Measurements from ENCODE around the gene CLDN19. TPM values are rescaled to one million over a fixed set of nuclear protein-coding genes. Genes with fewer than 3 reads are reported as not detected.

The CLDN19 gene
- total and polyA plus RNA-seq, 2 of the 8 experiments (the other 6 are each of a cell fraction or from before 2014, with no cell fraction given) = 9.7 to 17.2 TPM

GRCh38 chr1:42743317-42744147 lies 3.5 kb upstream of the CLDN19 start:
- peaks cover 3 to 11% (median 4%) of the 10 kb centered on the region in 4 experiments; a peak in 7 of 8 replicates for H3K36me3 ChIP-seq (ENCODE audit: control insufficient read depth in 2 of 4, insufficient read depth in 4 of 4, low read length in 3 of 4)
- no peaks in the 10 kb centered on the region for H3K79me2 ChIP-seq (ENCODE audit: control insufficient read depth in 1 of 2, insufficient read depth in 2 of 2, low read length in 2 of 2)
- no peaks in the 10 kb centered on the region for H3K27me3 ChIP-seq (replicated peaks in 1 of 4; ENCODE audit: control insufficient read depth in 3 of 4, extremely low read depth in 1 of 4, insufficient read depth in 3 of 4, low read length in 3 of 4)
- H4K91ac ChIP-seq (replicated peaks; ENCODE audit: insufficient read length, low read length) = peak overlapping the region; percentile 20
- H2BK20ac ChIP-seq (ENCODE audit: low read length) = no peak overlapping the region
- H2BK120ac ChIP-seq (replicated peaks; ENCODE audit: low read depth, low read length) = no peak overlapping the region
- no peak overlapping the region for H2AK5ac ChIP-seq (ENCODE audit: low read depth, low read length)
- H2AFZ ChIP-seq (ENCODE audit: low read length) = no peak overlapping the region
- no peaks in the 10 kb centered on the region for H3K9me3 ChIP-seq (ENCODE audit: insufficient read depth in 2 of 2, low read depth in 1 of 2, low read length in 1 of 2)
- H3K56ac ChIP-seq (replicated peaks; ENCODE audit: insufficient read length, low read depth, low read length) = no peak overlapping the region
- 0 out of 2 replicates have a peak overlapping the region, but pooled peaks have one; percentile 6 for H4K8ac ChIP-seq (ENCODE audit: extremely low read depth, insufficient read depth, low read length)
- no peak overlapping the region for H4K5ac ChIP-seq (ENCODE audit: insufficient read length, low read depth, low read length)
- no peak overlapping the region for H3K23ac ChIP-seq (ENCODE audit: insufficient read length)
- 0 out of 2 replicates have a peak overlapping the region, but pooled peaks have one; percentile 70 for H2BK12ac ChIP-seq (ENCODE audit: low read depth, low read length)
- H3K23me2 ChIP-seq (ENCODE audit: low read depth, low read length) = peaks cover 5% of the 10 kb centered on the region; the same call in 1 of the 2 replicates
- peaks cover 0 to 2% of the 10 kb centered on the region in 2 experiments for H4K20me1 ChIP-seq (replicated peaks in 1 of 2; ENCODE audit: control insufficient read depth in 1 of 2, insufficient read depth in 2 of 2, low read length in 2 of 2)
- H3K4ac ChIP-seq (replicated peaks; ENCODE audit: insufficient read length, low read depth, low read length) = no peak overlapping the region
- H3K4me1 ChIP-seq (replicated peaks in 1 of 4; ENCODE audit: control insufficient read depth in 3 of 4, insufficient read depth in 4 of 4, low read length in 3 of 4) = peaks cover 0 to 35% (median 28%) of the 10 kb centered on the region in 4 experiments; a peak in 6 of 7 replicates
- DNase-seq (ENCODE audit: low read depth in 1 of 2, low spot score in 2 of 2) (no peak), FAIRE-seq (no peak)
- no peak overlapping the region for H3K4me3 ChIP-seq (ENCODE audit: extremely low read depth in 1 of 4, insufficient read depth in 2 of 4, low read depth in 3 of 4, low read length in 4 of 4)
- 0 out of 2 replicates have a peak overlapping the region, but pooled peaks have one; percentile 10 for H3K18ac ChIP-seq (ENCODE audit: extremely low read depth, low read length)
- ChIA-PET CTCF (ENCODE audit: partially characterized antibody) (interaction anchor here (0.5 to 9.8 kb wide), 6 partner anchors 9 to 165 kb away, joined by 3 to 77 read pairs (median 4); partner anchors contain the start of genes P3H1 and YBX1), POLR2A (ENCODE audit: partially characterized antibody) (interaction anchor here (1.1 to 3.7 kb wide), 6 partner anchors 11 to 61 kb away, joined by 3 to 9 read pairs (median 4); partner anchors contain the start of genes C1orf50, P3H1 and YBX1)
- no peak overlapping the region for H3K4me2 ChIP-seq (ENCODE audit: insufficient read depth in 1 of 2, low read depth in 2 of 2, low read length in 2 of 2)
- peaks cover 3% of the 10 kb centered on the region; the same call in 1 of the 2 replicates for H3K79me1 ChIP-seq (ENCODE audit: low read depth, low read length)
- H2BK5ac ChIP-seq (ENCODE audit: low read depth, low read length) = no peak overlapping the region
- no peak overlapping the region for H3K14ac ChIP-seq (ENCODE audit: insufficient read length)
- no peak overlapping the region for H2BK15ac ChIP-seq (ENCODE audit: low read length)
- H3K27ac ChIP-seq (ENCODE audit: low read depth, low read length) = no peak overlapping the region
- TF ChIP-seq E2F6 (IDR thresholded peaks at IDR 0.05) = no peak
- TF ChIP-seq HDAC6 (IDR thresholded peaks at IDR 0.05; ENCODE audit: low read depth, low read length) = no peak
- TF ChIP-seq CREB1 (IDR thresholded peaks at IDR 0.05) = no peak
- TF ChIP-seq JUND (IDR thresholded peaks at IDR 0.05; ENCODE audit: low read length) = no peak
- no peak for TF ChIP-seq POU5F1 (IDR thresholded peaks at IDR 0.05; ENCODE audit: low read depth, low read length)
- TF ChIP-seq USF2 (IDR thresholded peaks at IDR 0.05; ENCODE audit: low read length) = no peak
- no peak for TF ChIP-seq FOSL1 (IDR thresholded peaks at IDR 0.05; ENCODE audit: insufficient read depth, low read depth, low read length)
- no peak for TF ChIP-seq SP1 (IDR thresholded peaks at IDR 0.05; ENCODE audit: low read depth, low read length)
- no peak for TF ChIP-seq EZH2 (IDR thresholded peaks at IDR 0.05; ENCODE audit: low read depth, low read length, severe bottlenecking)
- TF ChIP-seq YY1 (IDR thresholded peaks at IDR 0.05; ENCODE audit: low read depth, low read length) = no peak
- H3K9ac ChIP-seq (replicated peaks in 1 of 4; ENCODE audit: extremely low read depth in 1 of 4, low read depth in 3 of 4, low read length in 3 of 4) = no peak overlapping the region
- WGBS, 2 experiments (ENCODE audit: extremely low coverage in 1 of 2, insufficient coverage in 1 of 2, insufficient read length in 1 of 2, insufficient replicate concordance in 2 of 2, low coverage in 1 of 2, low lambda C conversion rate in 2 of 2, missing lambda C conversion rate in 1 of 2) = 86% methylated on average over 20 of the region's 21 CpGs; no CpG with 5 or more reads in 1 of the 2 experiments

Measured in H1 (cell line).